OCI-LY3 (cell line): ENCODE results near the gene HADHB.

Source experiments
- CTCF ChIP-seq: fragments of 200-600, 300-600 bp; sonication (generic); IDR thresholded peaks from 2 replicates; pipeline ENCODE4 v1.5.1; 2014; ENCODE audit warnings: antibody characterized with exemption, low read length, low read depth
- EZH2phosphoT487 ChIP-seq: fragments of 200-600 bp; shearing (Covaris generic); IDR thresholded peaks from 2 replicates; pipeline ENCODE4 v1.6.1; 2018; ENCODE audit warnings: antibody characterized with exemption, mixed run types, low read depth

GRCh38 chr2:26197516-26197915 is 47.2 kb upstream of the HADHB start:
- TF ChIP-seq CTCF: no peak
- TF ChIP-seq EZH2phosphoT487: no peak
